ENCODE results near the gene ID2. TPM values are rescaled to one million over a fixed set of nuclear protein-coding genes. Genes with fewer than 3 reads are reported as not detected.

ID2 gene
- total RNA-seq, 4 donors from 2014 or later = 165 to 949 (median 312) TPM

DNA sequence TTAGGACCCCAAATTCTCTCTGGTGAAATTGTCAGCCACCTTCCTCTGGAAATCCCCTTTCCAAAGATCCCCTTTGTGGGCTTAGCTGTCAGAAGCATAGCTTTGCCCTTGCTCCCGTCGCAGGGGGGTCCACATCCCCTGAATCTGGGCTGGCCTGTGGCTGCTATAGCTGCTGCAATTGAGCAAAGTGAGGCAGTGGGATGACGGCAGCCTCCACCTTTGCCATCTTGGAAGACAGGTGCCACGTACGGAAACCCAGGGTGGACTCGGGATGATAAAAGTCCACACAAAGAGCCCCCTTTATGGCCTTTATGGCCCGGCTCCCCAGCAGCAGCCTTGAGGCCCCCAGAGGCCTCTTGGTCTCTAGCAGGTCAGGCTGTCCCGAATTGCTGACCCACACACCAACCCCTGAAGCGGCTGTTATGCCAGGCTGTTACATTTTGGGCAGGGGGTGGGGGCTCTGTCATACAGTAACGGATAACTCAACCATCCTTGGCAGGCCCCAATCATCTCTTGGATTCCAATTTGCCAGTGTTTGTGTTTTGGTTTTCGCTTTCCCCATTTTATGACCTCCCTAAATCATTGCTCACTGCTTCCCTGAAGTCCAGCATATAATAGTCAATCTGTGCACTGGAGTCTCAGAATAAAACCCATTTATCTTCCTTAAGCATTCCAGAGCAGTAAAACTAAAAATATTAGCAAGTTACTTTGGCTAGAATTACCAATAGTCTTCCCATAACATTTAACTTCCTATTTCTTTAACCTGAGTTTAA is 33.2 kb upstream of the ID2 start:
- no peak for ATAC-seq (ENCODE audit: low FRiP score)
- no peak for DNase-seq (ENCODE audit: low spot score)
- TF ChIP-seq CTCF (IDR thresholded peaks at IDR 0.05) = no peak

GRCh38 chr2:8649718-8650117 is 32.1 kb upstream of the ID2 start:
- DNase-seq (ENCODE audit: low spot score) (no peak), ATAC-seq (ENCODE audit: low FRiP score) (no peak)
- TF ChIP-seq CTCF (IDR thresholded peaks at IDR 0.05) = no peak

DNA sequence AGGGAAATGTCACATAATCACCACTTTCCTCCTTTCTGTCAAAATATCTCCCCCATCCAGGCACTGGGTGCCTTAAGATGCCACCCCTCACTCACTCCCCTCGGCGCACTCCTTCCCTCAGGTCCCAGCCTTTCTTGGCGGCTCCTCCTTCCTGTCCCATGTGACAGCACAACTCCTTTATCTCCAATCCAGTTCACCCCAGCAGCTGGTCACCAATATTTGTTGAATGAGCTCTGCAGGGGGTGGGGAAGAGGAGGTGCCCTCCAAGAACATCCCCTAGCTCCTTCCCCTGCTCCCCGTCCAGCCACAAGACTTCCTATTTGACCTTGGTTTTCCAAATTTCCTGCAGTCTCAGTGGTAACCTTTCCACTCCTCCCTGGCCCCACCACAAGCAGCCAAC is 31.6 kb upstream of the ID2 start:
- no peak for TF ChIP-seq CTCF (IDR thresholded peaks at IDR 0.05)
- DNase-seq (ENCODE audit: low spot score) (no peak), ATAC-seq (ENCODE audit: low FRiP score) (no peak)

- DNase-seq (ENCODE audit: low spot score) = no peak
- ATAC-seq (ENCODE audit: low FRiP score) = no peak
- no peak for TF ChIP-seq CTCF (IDR thresholded peaks at IDR 0.05)
These were observed 29.0 kb upstream of the ID2 start for GRCh38 chr2:8652774-8653426.

GRCh38 chr2:8653485-8653884 is 28.4 kb upstream of the ID2 start:
- DNase-seq (ENCODE audit: low spot score) (no peak), ATAC-seq (ENCODE audit: low FRiP score) (no peak)
- TF ChIP-seq CTCF (IDR thresholded peaks at IDR 0.05) = no peak

DNA sequence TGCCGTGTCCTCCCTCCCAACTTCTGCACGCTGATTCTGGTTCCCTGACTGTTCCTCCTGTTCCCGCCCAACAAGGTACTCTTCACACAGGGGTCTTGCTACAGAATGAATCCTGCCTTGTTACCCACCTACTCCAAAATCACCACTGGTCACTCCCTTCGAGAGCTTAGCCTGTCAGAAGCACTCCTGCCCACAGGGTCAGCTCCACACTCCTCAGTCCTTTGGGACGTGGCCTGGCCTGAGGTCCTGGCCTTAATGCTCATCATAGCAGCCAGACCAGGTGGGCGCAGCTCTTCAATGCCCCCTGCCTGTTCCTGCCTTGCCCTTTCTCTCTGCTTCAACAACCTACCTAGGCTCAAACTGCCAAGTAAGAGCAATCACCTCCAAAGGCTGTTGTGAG is 27.8 kb upstream of the ID2 start:
- DNase-seq (ENCODE audit: low spot score) = no peak
- TF ChIP-seq CTCF (IDR thresholded peaks at IDR 0.05) = no peak
- ATAC-seq (ENCODE audit: low FRiP score) = no peak

GRCh38 chr2:8654483-8654882 is 27.4 kb upstream of the ID2 start:
- no peak for DNase-seq (ENCODE audit: low spot score)
- TF ChIP-seq CTCF (IDR thresholded peaks at IDR 0.05) = no peak
- no peak for ATAC-seq (ENCODE audit: low FRiP score)

All from omental fat pad (tissue), 4 donors.